GM18951 (cell line): ENCODE data around the gene SLC6A3.
"Not testable (repeated sequence)": the region's sequence is repeated elsewhere in the genome, so short reads cannot be mapped to it uniquely, and the experiment has no call there.

Experiments
- POLR2A ChIP-seq: IDR thresholded peaks from 4 replicates; pipeline ENCODE4 v1.6.1; 2011; ENCODE audit warnings: mild to moderate bottlenecking; ENCODE audit not compliant: insufficient read length, insufficient read depth; ENCODE audit errors: extremely low read depth
- in situ Hi-C: fragments of 300-500 bp; cut with MboI; formaldehyde crosslinking; loops from one replicate; pipeline ENCODE4 v1.12.0; 2022; ENCODE audit warnings: low sequenced_read_pairs, mixed read lengths, inconsistent platforms; ENCODE audit not compliant: unreplicated experiment

Gene SLC6A3

GRCh38 chr5:1464511-1464910 is 19.3 kb upstream of the SLC6A3 start:
- in situ Hi-C loops, result no loop called here
- no peak for TF ChIP-seq POLR2A

- no peak for TF ChIP-seq POLR2A
- in situ Hi-C loops, result no loop called here
Measured at GRCh38 chr5:1464096-1464446, 18.8 kb upstream of the SLC6A3 start.

DNA sequence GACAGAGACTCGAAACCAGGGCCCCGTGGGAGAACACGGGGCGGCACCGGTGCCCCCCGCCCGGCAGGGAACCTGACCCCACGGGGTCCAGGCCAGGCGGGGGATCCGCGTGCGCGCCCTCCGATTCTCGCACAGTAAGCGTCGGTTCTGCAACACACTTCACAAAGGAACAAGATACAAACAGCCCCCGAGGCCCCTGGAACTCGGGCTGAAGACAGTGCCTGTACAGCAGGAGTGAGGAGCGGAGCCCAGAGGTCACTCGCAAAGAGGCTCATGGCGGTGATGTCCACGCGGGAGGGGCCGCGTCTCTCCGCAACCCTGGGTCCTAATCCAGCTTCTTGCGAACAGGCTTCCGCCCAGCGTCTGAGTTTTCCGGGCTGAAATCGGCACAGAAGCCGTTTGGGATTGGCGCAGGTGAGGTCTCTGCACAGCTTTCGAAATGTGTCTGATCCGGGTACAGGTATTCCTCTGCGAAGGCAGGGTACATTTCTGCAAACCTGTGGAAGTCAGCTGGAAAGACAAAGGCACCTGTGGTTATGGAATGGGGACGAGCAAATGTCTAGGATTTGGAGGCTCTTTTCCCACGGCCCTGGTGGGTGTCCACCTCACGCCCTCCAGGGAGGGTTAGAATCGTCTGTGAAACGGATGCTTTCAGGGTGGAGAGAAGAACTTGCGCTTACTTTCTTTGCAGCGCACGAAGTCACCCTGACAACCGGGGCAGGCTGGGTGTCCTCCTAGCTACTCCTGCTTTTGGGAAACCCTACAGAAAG is 18.3 kb upstream of the SLC6A3 start:
- no peak for TF ChIP-seq POLR2A
- in situ Hi-C loops, result no loop called here

DNA sequence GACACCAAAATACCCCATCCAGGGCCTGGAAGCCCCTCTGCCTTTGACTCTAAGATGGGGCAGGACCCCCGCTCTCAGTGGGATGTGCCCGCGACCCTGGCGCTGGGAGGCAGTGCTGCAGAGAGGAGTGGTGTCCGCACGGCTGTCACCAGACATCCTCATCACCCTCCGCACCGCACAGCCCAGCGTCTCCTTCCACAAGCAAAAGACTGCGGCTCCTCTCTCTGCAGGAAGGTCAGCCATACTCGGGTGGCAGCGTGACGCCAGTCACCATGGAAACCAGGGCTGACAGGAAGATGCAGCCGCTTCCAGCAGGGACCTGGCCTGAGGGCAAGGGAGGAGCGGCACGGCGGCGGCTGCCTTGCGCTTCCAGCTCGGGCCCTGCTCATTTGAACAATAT is 17.1 kb upstream of the SLC6A3 start:
- peak; percentile 14 for TF ChIP-seq POLR2A
- in situ Hi-C loops, result no loop called here

GRCh38 chr5:1461396-1461795 is 16.2 kb upstream of the SLC6A3 start:
- in situ Hi-C loops, result no loop called here
- peak; percentile 21 for TF ChIP-seq POLR2A

GRCh38 chr5:1460054-1460682 is 14.9 kb upstream of the SLC6A3 start:
- TF ChIP-seq POLR2A, result no peak
- in situ Hi-C loops, result no loop called here

GRCh38 chr5:1459435-1459834 is 14.2 kb upstream of the SLC6A3 start:
- in situ Hi-C loops, result not testable (repeated sequence)

DNA sequence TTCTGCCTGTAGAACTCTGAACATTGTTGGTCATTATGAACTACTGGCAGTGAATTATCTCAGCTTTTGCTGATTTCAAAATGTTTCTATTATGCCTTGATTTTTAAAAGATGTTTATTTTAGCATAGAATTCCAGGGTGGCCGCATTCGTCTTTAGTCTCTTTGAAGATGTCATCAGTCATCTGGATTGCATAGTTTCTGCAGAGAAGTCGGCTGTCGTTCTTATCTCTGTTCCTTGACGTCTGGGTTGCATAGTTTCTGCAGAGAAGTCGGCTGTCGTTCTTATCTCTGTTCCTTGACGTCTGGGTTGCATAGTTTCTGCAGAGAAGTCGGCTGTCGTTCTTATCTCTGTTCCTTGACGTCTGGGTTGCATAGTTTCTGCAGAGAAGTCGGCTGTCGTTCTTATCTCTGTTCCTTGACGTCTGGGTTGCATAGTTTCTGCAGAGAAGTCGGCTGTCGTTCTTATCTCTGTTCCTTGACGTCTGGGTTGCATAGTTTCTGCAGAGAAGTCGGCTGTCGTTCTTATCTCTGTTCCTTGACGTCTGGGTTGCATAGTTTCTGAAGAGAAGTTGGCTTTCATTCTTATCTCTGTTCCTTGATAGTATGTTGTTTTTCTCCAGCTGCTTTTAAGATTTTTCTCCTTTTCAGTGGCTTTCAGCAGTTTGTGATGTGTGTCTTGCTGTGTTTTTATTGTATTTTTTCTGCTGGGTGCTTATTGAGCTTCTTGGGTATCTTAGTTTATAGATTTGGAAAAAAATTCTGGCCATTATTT is 11.1 kb upstream of the SLC6A3 start:
- in situ Hi-C loops, result not testable (repeated sequence)

- in situ Hi-C loops, result no loop called here
- no peak for TF ChIP-seq POLR2A
Measured at GRCh38 chr5:1453613-1454012, 8.4 kb upstream of the SLC6A3 start.

DNA sequence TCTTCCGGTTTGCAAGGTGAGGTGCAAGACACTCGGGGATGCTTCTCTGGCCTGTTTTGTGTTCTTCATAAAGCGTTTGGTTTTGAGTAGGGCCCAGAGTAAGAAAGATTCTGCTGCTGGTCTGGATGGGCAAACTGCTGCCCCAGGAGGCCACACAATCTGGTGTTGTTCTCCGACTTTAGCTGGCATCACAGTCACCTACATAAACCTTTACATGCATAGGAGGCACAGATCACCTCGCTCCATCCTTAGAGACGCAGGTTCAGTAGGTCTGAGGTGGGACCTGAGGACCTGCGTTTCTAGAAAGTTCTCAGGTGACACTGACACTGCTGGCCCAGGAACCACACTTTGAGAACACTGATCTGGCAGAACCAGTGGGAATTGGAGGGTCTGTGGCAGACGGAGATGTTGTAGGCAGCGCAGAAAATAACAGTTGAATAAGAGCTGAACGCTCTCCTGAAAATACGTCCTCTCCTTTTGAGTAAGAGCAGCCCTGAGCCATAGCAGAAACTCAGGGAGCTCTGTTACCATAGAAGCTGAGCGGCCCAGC is 3.9 kb upstream of the SLC6A3 start:
- TF ChIP-seq POLR2A, result no peak
- in situ Hi-C loops, result no loop called here

- TF ChIP-seq POLR2A, result no peak
- in situ Hi-C loops, result no loop called here
Measured at GRCh38 chr5:1448511-1449011, 3.3 kb upstream of the SLC6A3 start.

DNA sequence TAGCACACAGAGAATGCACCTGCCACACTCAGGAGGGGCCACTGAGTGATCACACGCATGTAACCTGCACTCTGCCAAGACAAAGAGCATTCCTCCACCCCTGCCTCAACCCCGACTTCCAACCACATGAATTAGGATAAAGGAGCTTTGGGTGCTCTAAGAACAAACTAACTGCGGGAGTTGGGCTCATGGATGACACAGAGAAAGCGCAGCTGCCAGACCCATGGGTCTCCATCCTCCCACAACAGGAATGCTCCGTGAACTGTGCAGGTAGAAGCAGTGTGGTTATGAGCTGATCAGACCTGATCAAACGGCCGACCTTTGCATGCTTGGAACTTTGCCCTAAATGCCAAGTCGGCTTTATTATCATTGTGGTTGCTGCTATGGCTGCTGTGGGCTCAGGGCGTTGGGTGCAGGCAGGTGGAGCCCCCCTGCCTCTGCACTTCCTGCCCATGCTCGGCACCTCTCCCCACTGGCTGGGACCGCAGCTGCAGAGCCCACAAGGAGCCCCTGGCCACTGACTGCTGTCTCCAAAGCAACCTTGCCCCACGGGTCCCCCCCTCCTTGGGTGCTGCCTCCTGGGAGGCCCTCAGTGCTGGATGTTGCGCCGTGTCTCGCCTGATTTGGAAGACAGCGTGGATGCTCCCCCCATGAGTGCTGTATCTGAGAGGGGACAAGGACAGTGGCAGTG is 2.6 kb upstream of the SLC6A3 start:
- no peak for TF ChIP-seq POLR2A
- in situ Hi-C loops, result no loop called here
